Thoracic aorta (tissue), 2 donors: ENCODE results near the gene URGCP. TPM values are rescaled to one million over a fixed set of nuclear protein-coding genes. Genes with fewer than 3 reads are reported as not detected.

Source experiments
- ATAC-seq: fragments of 150-250 bp; one replicate; pipeline ENCODE4 v1.8.0; 2017; ENCODE audit warnings: low read depth; ENCODE audit not compliant: insufficient number of reproducible peaks, low FRiP score
- DNase-seq: peaks from one replicate; pipeline ENCODE4 v3.0.0-alpha.2; 2020; ENCODE audit warnings: low spot score
- H3K27ac ChIP-seq, 2 donors: fragments of 200-600 bp; sonication (generic); 1 replicate in 1 of 2; 2 replicates in 1 of 2; pipeline ENCODE4 v1.5.1; 2016; ENCODE audit warnings: mild to moderate bottlenecking in 2 of 2, moderate library complexity in 2 of 2
- H3K27me3 ChIP-seq: fragments of 200-600 bp; sonication (generic); replicated peaks from 2 replicates; pipeline ENCODE4 v1.6.0; 2016; ENCODE audit warnings: mild to moderate bottlenecking; ENCODE audit not compliant: insufficient read depth
- H3K36me3 ChIP-seq: fragments of 200-600 bp; sonication (generic); one replicate; pipeline ENCODE4 v1.5.1; 2016
- H3K4me1 ChIP-seq, 2 donors: fragments of 200-600 bp; sonication (generic); 1 replicate in 1 of 2; 2 replicates in 1 of 2; pipeline versions ENCODE4 v1.5.1 to v1.6.0; 2016; ENCODE audit warnings: low read depth in 2 of 2, mild to moderate bottlenecking in 1 of 2; ENCODE audit not compliant: control insufficient read depth in 1 of 2
- H3K4me3 ChIP-seq: fragments of 200-600 bp; sonication (generic); 2 replicates; pipeline ENCODE4 v1.5.1; 2016; ENCODE audit warnings: mild to moderate bottlenecking
- H3K9me3 ChIP-seq: fragments of 200-600 bp; sonication (generic); 2 replicates; pipeline ENCODE4 v1.5.1; 2016
- total RNA-seq, 2 donors: library from RNA; depleted of rRNA; stranded (reverse); fragments of >200 nt; gene quantifications; one replicate each; pipeline versions ENCODE4 v1.1.0 to v1.2.3, GENCODE V29; 2016
- TF ChIP-seq, protein P1 (sequence below): fragments of 200-600 bp; sonication (generic); IDR thresholded peaks from one replicate; pipeline ENCODE4 v1.5.1; 2019; ENCODE audit warnings: antibody characterized with exemption

The URGCP gene
- total RNA-seq, 2 donors from 2014 or later = 33.7 to 41.0 TPM

DNA sequence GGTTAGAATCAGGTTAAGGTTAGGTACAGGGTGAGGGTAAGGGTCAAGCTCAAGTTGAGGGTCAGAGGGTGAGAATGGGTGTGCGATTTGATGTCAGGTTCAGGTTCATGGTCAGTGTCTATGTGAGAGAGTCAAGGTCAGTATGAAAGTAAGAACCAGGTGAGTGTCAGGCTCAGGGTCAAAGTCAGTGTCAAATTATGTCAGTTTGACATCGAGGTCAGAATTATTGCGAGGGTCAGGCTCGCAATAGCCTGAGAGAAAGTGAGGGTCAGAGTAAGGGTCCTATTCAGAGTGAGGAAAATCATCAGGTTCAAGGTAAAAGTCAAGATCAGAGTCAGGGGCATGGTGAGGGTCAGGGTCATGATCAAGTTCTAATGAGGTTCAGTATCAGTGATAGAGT lies 50.1 kb downstream of the URGCP start:
- Histone ChIP-seq H3K4me1 (no peaks in the 10 kb centered on the region), H3K36me3 (no peaks in the 10 kb centered on the region), H3K27ac (no peak overlapping the region), H3K27me3 (no peaks in the 10 kb centered on the region), H3K4me3 (no peak overlapping the region), H3K9me3 (no peaks in the 10 kb centered on the region)
- no peak for ATAC-seq
- TF ChIP-seq, protein P1, sequence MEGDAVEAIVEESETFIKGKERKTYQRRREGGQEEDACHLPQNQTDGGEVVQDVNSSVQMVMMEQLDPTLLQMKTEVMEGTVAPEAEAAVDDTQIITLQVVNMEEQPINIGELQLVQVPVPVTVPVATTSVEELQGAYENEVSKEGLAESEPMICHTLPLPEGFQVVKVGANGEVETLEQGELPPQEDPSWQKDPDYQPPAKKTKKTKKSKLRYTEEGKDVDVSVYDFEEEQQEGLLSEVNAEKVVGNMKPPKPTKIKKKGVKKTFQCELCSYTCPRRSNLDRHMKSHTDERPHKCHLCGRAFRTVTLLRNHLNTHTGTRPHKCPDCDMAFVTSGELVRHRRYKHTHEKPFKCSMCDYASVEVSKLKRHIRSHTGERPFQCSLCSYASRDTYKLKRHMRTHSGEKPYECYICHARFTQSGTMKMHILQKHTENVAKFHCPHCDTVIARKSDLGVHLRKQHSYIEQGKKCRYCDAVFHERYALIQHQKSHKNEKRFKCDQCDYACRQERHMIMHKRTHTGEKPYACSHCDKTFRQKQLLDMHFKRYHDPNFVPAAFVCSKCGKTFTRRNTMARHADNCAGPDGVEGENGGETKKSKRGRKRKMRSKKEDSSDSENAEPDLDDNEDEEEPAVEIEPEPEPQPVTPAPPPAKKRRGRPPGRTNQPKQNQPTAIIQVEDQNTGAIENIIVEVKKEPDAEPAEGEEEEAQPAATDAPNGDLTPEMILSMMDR = no peak
- no peak for DNase-seq

DNA sequence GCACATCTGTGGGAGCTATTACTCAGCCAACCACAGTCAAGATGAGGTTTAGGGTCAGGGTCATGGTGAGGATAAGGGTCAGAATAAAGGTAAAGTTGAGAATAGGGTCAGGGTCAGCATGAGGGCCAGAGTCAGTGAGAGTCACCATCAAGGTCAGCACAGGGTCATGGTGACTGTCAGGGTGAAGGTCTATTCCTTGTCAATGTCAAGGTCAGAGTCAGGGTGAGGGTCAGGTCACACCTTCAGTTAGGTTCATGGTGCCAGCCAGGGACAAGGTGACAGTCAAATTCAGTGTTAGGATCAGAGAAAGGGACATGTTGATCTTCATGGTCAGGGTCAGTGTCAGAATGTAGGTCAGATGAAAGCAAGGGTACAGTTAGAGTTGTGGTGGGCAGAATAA lies 51.2 kb downstream of the URGCP start:
- Histone ChIP-seq H3K27me3 (no peaks in the 10 kb centered on the region), H3K4me3 (no peak overlapping the region), H3K4me1 (no peaks in the 10 kb centered on the region), H3K9me3 (no peaks in the 10 kb centered on the region), H3K27ac (no peak overlapping the region), H3K36me3 (no peaks in the 10 kb centered on the region)
- no peak for DNase-seq
- ATAC-seq = no peak
- TF ChIP-seq, protein P1 = no peak

DNA sequence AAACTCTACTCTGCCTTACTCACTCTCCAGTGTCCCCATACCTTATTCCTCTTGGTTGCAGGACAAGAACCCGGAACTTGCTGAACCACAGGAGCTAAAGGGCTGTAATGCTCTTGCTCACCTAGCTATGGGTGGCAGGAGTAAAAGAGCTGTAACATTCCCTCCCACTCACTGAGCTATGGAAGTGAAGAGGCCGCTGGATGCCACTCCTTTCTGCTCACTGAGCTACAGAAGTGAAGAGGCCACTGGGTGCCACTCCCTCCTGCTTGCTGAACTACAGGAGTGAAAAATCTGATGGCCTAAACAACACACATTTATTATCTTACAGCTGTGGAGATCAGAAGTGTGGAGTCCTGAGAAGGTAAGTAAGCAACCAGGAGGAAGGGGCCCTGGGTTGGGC lies 54.6 kb downstream of the URGCP start:
- Histone ChIP-seq H3K4me3 (no peak overlapping the region), H3K27me3 (no peaks in the 10 kb centered on the region), H3K27ac (no peak overlapping the region), H3K9me3 (no peaks in the 10 kb centered on the region), H3K36me3 (no peaks in the 10 kb centered on the region), H3K4me1 (no peaks in the 10 kb centered on the region)
- TF ChIP-seq, protein P1 = no peak
- ATAC-seq (no peak), DNase-seq (no peak)

DNA sequence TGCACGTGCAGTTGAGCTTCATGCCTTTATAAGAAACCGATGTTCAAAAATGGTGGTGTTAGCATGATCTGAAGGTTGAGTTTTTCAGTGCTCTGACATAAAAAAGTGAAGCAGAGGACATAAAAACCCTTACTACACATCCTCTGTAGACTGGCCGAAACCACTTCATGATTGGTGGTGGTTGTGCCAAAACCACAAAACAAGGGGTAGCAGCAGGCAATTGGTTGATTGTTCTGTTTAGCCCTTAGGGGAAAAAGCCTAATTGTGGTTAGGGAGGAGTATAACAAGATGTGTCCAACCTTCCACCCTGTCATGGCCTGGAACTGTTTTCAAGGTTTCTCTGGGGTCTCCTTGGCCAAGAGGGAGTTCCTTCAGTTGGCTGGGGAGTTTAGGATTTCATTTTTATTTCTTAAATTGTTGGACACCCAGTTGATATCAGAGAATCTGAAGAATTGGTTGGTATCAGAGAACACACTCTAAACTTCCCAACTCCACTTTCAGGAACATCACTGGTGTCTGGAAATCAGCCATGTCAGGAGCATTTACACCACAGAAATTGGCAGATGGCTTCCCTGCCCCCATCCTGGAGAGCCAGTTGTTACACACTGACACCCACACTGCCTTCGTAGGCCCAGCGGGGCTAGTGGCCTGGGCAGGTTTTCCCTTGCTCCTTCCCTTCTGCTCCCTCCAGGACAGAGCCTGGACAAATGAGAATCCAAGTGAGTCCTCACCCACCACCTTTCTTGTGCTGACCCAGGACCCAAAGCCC lies 55.9 kb downstream of the URGCP start:
- H3K27ac ChIP-seq = no peak overlapping the region
- DNase-seq = no peak
- no peak for ATAC-seq
- no peaks in the 10 kb centered on the region for H3K9me3 ChIP-seq
- TF ChIP-seq, protein P1 = no peak
- no peak overlapping the region for H3K4me3 ChIP-seq
- no peaks in the 10 kb centered on the region for H3K36me3 ChIP-seq
- no peaks in the 10 kb centered on the region for H3K27me3 ChIP-seq
- H3K4me1 ChIP-seq = no peaks in the 10 kb centered on the region

DNA sequence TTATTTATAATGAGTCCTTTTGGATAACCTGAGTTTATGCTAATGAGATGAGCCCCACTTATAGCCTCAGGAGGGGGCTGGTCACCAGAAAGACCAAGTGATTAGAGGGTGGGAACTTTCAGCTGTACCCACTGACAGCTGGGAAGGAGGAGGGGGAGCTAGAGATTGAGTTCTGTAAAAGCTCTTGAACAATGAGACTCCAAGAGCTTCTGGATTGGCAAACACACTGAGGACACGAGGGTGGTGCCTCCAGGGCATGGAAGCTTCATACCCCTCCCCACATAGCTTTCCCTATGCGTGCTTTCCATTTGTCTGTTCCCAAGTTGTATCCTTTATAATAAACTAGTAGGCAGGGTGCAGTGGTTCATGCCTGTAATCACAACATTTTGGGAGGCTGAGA lies 57.3 kb downstream of the URGCP start:
- H3K4me3 ChIP-seq = no peak overlapping the region
- ATAC-seq (no peak), DNase-seq (no peak)
- no peak overlapping the region for H3K27ac ChIP-seq
- no peaks in the 10 kb centered on the region for H3K4me1 ChIP-seq
- no peaks in the 10 kb centered on the region for H3K9me3 ChIP-seq
- TF ChIP-seq, protein P1 = no peak
- no peaks in the 10 kb centered on the region for H3K36me3 ChIP-seq
- no peaks in the 10 kb centered on the region for H3K27me3 ChIP-seq
